ENCODE data around the gene RFXAP. TPM values are rescaled to one million over a fixed set of nuclear protein-coding genes. Genes with fewer than 3 reads are reported as not detected.

The RFXAP gene
- total RNA-seq, 3 donors from 2014 or later, result 5.0 to 6.3 (median 5.9) TPM

GRCh38 chr13:36875961-36876360 is 56.9 kb downstream of the RFXAP start:
- DNase-seq (no peak), ATAC-seq (no peak)
- intact Hi-C loops (cut with DNase I, micrococcal nuclease), result no loop called here
- Histone ChIP-seq H3K36me3 (ENCODE audit: low read depth) (no peaks in the 10 kb centered on the region), H3K4me3 (no peak overlapping the region), H3K9me3 (no peaks in the 10 kb centered on the region), H3K4me1 (ENCODE audit: low read depth) (no peaks in the 10 kb centered on the region)
- TF ChIP-seq CTCF (IDR thresholded peaks at IDR 0.05), result no peak

Other genes with a start within 250 kb of the RFXAP start
- gene SERTM1, start 145.2 kb upstream of the RFXAP start, total RNA-seq, result under 1 TPM in 1 of 3 donors, not detected in 2; 0.76 TPM
- gene SMAD9, start 101.0 kb downstream of the RFXAP start, total RNA-seq, result 10 to 100 TPM in 2 of 3 donors, 1 to 10 TPM in 1; 9.0 to 21.6 (median 16.2) TPM
- 10 to 100 TPM; 24.0 to 38.6 (median 30.1) TPM for gene ALG5, start 180.1 kb downstream of the RFXAP start, total RNA-seq
- 10 to 100 TPM; 19.9 to 29.7 (median 27.1) TPM for gene EXOSC8, start 181.6 kb downstream of the RFXAP start, total RNA-seq
- gene SUPT20H, start 240.5 kb downstream of the RFXAP start, total RNA-seq, result 10 to 100 TPM; 47.7 to 56.9 (median 56.4) TPM